A673 (cell line): ENCODE measurements around the gene TCERG1L. TPM values are rescaled to one million over a fixed set of nuclear protein-coding genes. Genes with fewer than 3 reads are reported as not detected.
A peak's percentile ranks its signal among the peaks of the same experiment; 100 is the strongest.

ENCODE experiments used
- BruUV-seq: library from RNA; stranded (reverse); fragments of 400-500 nt; replicated peaks from 2 replicates; lab custom pipeline; 2021; lab: Mats Ljungman, UMichigan
- CTCF ChIA-PET: fragments of 300-600 bp; sonication (Branson Sonifier 250); formaldehyde crosslinking; loops from one replicate; lab custom pipeline; 2022; ENCODE audit warnings: antibody characterized with exemption; lab: Charles Lee
- POLR2A ChIA-PET: fragments of 300-600 bp; sonication (Branson Sonifier 250); formaldehyde crosslinking; loops from one replicate; lab custom pipeline; 2022; ENCODE audit warnings: antibody characterized with exemption; ENCODE audit not compliant: low non-redundant PET; lab: Charles Lee
- DNase-seq: peaks from one replicate; pipeline ENCODE4 v3.0.0-alpha.2; 2015; ENCODE audit warnings: low spot score
- H3K27ac ChIP-seq: fragments of 200-600 bp; sonication (generic); 2 replicates; pipeline ENCODE4 v1.5.1; 2016; ENCODE audit warnings: mixed run types, low read depth, mild to moderate bottlenecking, mixed read lengths, antibody characterized with exemption, low read length; ENCODE audit not compliant: poor library complexity, severe bottlenecking
- H3K27me3 ChIP-seq: fragments of 200-600 bp; sonication (generic); replicated peaks from 2 replicates; pipeline ENCODE4 v1.6.1; 2017; ENCODE audit warnings: mixed run types, low read depth, mild to moderate bottlenecking, mixed read lengths, antibody characterized with exemption, low read length; ENCODE audit not compliant: insufficient read depth, poor library complexity
- H3K36me3 ChIP-seq: fragments of 200-600 bp; sonication (generic); 2 replicates; pipeline ENCODE4 v1.6.1; 2016; ENCODE audit warnings: mixed run types, mild to moderate bottlenecking, mixed read lengths, antibody characterized with exemption, low read length; ENCODE audit not compliant: insufficient read depth, poor library complexity, severe bottlenecking
- H3K4me1 ChIP-seq: fragments of 200-600 bp; sonication (generic); 2 replicates; pipeline ENCODE4 v1.6.1; 2017; ENCODE audit warnings: mixed run types, mild to moderate bottlenecking, mixed read lengths, antibody characterized with exemption, low read length; ENCODE audit not compliant: insufficient read depth, poor library complexity, severe bottlenecking
- H3K4me3 ChIP-seq: fragments of 200-600 bp; sonication (generic); 2 replicates; pipeline ENCODE4 v1.5.1; 2016; ENCODE audit warnings: low read depth, mixed run types, mild to moderate bottlenecking, mixed read lengths, low read length; ENCODE audit not compliant: poor library complexity, severe bottlenecking
- H3K9me3 ChIP-seq: fragments of 200-600 bp; sonication (generic); 2 replicates; pipeline ENCODE4 v1.6.1; 2016; ENCODE audit warnings: mixed run types, low read depth, mild to moderate bottlenecking, mixed read lengths, antibody characterized with exemption, low read length; ENCODE audit not compliant: poor library complexity, severe bottlenecking
- CTCF ChIP-seq: fragments of 300-800, 200-600 bp; sonication (generic); conservative IDR thresholded peaks from 2 replicates; pipeline ENCODE4 v1.5.1; 2017; ENCODE audit warnings: low read depth, mild to moderate bottlenecking, antibody characterized with exemption, low read length, moderate library complexity, mixed read lengths
- EZH2 ChIP-seq: fragments of 200-600 bp; sonication (generic); IDR thresholded peaks from 2 replicates; pipeline ENCODE4 v1.6.1; 2017; ENCODE audit warnings: borderline replicate concordance, low read depth, mild to moderate bottlenecking, mixed read lengths, antibody characterized with exemption, low read length; ENCODE audit not compliant: poor library complexity, severe bottlenecking
- intact Hi-C: fragments of 100-400 bp; cut with micrococcal nuclease; formaldehyde crosslinking; loops from one replicate; pipeline ENCODE4 v1.10.0; 2022; ENCODE audit not compliant: unreplicated experiment
- total RNA-seq: library from RNA; stranded (reverse); gene quantifications from 2 replicates; pipeline ENCODE4 v1.2.3, GENCODE V29; 2021

The TCERG1L gene
- total RNA-seq, 1 experiment from 2014 or later = 16.3 TPM

GRCh38 chr10:131043039-131043691 lies 268.4 kb downstream of the TCERG1L start:
- BruUV-seq = no TSS peak
- CTCF ChIA-PET = no interaction called here
- POLR2A ChIA-PET = no interaction called here

More at GRCh38 chr10:131043039-131043691, 268.4 kb downstream of the TCERG1L start:
- no peak for TF ChIP-seq CTCF
- no peak for TF ChIP-seq EZH2
- Histone ChIP-seq H3K4me1 (peaks cover 27% of the 10 kb centered on the region), H3K9me3 (peaks cover 13% of the 10 kb centered on the region), H3K4me3 (no peak overlapping the region), H3K36me3 (no peaks in the 10 kb centered on the region), H3K27ac (no peak overlapping the region), H3K27me3 (no peaks in the 10 kb centered on the region)
- intact Hi-C loops = no loop called here
- DNase-seq = peak; percentile 40
